Activated T-helper 9 cell treated with anti-CD3 and anti-CD28 coated beads, Interleukin-2, amount 50 U/mL, for 16 hours (primary cell): ENCODE data around the gene PAF1.

Source experiments
- DNase-seq: peaks from one replicate; pipeline ENCODE4 v3.0.0-alpha.2; 2020; ENCODE audit warnings: low read depth

The PAF1 gene

GRCh38 chr19:39405261-39405957 lies 14.5 kb upstream of the PAF1 start:
- no peak for DNase-seq

GRCh38 chr19:39403331-39404312 lies 12.7 kb upstream of the PAF1 start:
- peak; percentile 98 for DNase-seq

GRCh38 chr19:39402346-39403300 lies 11.7 kb upstream of the PAF1 start:
- DNase-seq = peak; percentile 78

GRCh38 chr19:39401549-39402345 lies 10.8 kb upstream of the PAF1 start:
- peak; percentile 70 for DNase-seq

- DNase-seq = no peak
Observed at GRCh38 chr19:39401070-39401548, 10.2 kb upstream of the PAF1 start.

- no peak for DNase-seq
Observed at GRCh38 chr19:39400061-39400460, 9.2 kb upstream of the PAF1 start.

- DNase-seq = no peak
Observed at GRCh38 chr19:39399668-39400050, 8.8 kb upstream of the PAF1 start.

- DNase-seq = peak; percentile 41
Observed at GRCh38 chr19:39398297-39398864, 7.5 kb upstream of the PAF1 start.

- peak; percentile 89 for DNase-seq
Observed at GRCh38 chr19:39397360-39398296, 6.7 kb upstream of the PAF1 start.

- no peak for DNase-seq
Observed at GRCh38 chr19:39390451-39390750, 505 bp downstream of the PAF1 start.

GRCh38 chr19:39389631-39390414 lies 1.1 kb downstream of the PAF1 start:
- DNase-seq = no peak

GRCh38 chr19:39388657-39389056 lies 2.2 kb downstream of the PAF1 start:
- no peak for DNase-seq

- no peak for DNase-seq
Observed at GRCh38 chr19:39386557-39386956, 4.3 kb downstream of the PAF1 start.

- DNase-seq = no peak
Observed at GRCh38 chr19:39385629-39386411, 5.1 kb downstream of the PAF1 start.

- DNase-seq = no peak
Observed at GRCh38 chr19:39384839-39385568, 5.9 kb downstream of the PAF1 start.

- DNase-seq = no peak
Observed at GRCh38 chr19:39382991-39383828, 7.7 kb downstream of the PAF1 start.
